ENCODE measurements around the gene IDUA.

Gene IDUA

GRCh38 chr4:1002631-1003251, 15.9 kb downstream of the IDUA start:
- DNase-seq, result no peak

DNA sequence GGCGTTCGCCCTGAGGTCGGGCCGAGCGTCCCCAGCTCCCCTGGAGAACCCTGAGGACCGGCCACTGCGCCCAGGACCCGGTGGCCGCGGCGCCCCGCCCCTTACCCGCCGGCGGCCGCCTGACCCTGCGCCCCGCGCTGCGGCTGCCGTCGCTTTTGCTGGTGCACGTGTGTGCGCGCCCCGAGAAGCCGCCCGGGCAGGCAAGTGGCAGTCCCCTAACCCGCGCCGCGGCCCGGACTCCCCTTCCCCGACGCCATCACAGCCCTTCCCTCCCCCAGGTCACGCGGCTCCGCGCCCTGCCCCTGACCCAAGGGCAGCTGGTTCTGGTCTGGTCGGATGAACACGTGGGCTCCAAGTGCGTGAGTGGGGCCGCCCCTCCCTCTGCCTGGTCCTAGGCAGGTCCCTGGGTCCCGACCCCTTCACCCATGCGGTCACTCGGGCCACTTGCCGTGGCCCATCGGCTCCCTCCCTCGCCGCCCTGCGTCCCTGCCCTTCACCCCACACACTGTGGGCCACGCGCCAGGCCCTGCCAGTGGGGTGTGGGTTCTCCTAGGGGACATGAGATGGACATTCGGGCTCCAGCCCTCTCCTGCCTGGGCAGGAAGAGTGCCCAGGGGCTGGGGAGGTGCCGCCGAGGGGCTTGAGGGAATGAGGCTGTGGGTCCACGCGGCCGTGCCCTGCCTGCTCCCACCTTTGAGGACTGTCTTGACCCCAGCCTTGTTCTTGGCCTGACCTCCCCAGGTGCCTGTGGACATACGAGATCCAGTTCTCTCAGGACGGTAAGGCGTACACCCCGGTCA, 16.6 kb downstream of the IDUA start:
- DNase-seq, result no peak

DNA sequence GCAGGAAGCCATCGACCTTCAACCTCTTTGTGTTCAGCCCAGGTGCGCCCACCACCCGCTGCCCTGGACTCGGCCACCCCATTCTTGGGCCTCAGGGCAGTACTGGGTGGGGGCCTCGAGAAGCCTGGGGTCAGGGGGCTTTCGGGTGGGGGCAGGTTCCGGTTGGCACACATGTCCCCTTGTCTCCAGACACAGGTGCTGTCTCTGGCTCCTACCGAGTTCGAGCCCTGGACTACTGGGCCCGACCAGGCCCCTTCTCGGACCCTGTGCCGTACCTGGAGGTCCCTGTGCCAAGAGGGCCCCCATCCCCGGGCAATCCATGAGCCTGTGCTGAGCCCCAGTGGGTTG, 17.2 kb downstream of the IDUA start:
- DNase-seq, result no peak

GRCh38 chr4:1004557-1005485, 18.0 kb downstream of the IDUA start:
- DNase-seq, result peak; percentile 1

GRCh38 chr4:1006856-1007255, 20.0 kb downstream of the IDUA start:
- DNase-seq, result no peak

DNA sequence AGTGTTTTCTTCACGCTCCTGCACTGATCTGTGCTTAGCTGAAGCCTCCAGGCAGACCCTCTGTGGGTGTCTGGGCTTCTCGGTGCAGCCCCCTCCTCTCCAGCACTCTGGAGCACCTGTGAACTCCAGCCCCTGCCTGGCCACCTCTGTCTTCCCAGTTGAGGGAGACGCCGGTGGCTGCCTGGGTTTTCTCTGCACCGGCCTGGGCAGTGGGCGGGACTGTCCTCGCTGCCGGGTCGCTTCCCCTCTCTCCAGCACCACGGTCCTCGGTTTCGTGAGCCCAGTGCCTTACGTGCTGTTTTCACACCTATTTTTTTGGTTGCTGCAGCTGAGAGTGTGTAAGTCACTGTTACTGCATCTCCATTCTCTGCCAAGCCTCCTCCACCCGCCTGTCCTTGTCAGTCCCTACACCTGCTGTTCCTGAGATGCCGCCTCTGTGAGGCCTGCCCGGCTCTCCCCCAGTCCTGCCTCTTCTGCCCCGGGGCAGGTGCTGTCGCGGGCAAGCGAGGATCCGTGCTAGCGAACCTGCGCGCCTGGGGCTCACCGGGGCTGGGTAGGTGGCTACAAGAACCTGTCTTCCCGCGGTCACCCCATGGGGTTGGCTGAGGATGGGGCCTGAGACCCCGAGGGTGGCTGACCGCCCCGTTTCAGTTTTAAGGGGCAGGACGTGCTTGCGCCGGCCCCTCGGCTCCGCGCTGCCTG, 22.1 kb downstream of the IDUA start:
- peak; percentile 18 for DNase-seq

GRCh38 chr4:1009542-1010394, 22.9 kb downstream of the IDUA start:
- peak; percentile 74 for DNase-seq

- DNase-seq, result peak; percentile 89
Observed at GRCh38 chr4:1010395-1011021, 23.7 kb downstream of the IDUA start.

DNA sequence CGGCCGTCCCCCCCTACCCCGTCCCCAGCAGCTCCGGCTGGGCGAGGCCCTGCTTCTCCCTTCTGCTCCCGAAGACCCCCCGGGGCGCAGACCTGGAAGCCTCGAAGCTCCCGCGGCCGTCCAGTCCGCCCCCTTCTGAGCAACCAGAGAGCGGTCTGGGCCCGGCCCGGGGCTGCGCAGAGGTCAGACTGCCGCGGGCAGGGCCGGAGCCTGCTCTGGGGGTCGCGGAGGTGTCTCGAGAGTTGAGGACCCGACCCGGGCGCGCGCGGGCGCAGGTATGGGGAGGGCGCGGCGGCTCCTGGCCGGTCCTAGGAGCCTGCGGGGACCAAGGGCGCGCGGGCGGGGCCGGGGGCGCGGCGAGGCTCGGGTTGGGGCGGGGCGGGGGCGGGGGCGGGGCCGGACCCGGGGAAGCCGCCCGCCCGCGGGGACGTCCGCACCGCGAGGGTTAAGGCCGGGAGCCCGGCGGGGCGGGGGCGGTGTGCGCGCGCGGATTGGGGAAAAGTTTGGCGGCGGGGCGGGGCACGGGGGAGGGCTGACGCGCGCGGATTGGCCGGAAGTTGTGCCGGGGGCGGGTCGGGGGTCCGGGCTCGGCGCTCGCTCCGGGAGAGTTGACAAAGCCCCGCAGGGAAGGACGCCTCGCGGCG, 24.3 kb downstream of the IDUA start, which contains the start of gene FGFRL1:
TSS of gene FGFRL1 (plus strand) at position 605 of the 644 bp plus-strand sequence. CDS start 860 bp downstream, outside the sequence.
- DNase-seq, result peak; percentile 96

- DNase-seq, result no peak
Observed at GRCh38 chr4:1011666-1012033, 24.8 kb downstream of the IDUA start.

DNA sequence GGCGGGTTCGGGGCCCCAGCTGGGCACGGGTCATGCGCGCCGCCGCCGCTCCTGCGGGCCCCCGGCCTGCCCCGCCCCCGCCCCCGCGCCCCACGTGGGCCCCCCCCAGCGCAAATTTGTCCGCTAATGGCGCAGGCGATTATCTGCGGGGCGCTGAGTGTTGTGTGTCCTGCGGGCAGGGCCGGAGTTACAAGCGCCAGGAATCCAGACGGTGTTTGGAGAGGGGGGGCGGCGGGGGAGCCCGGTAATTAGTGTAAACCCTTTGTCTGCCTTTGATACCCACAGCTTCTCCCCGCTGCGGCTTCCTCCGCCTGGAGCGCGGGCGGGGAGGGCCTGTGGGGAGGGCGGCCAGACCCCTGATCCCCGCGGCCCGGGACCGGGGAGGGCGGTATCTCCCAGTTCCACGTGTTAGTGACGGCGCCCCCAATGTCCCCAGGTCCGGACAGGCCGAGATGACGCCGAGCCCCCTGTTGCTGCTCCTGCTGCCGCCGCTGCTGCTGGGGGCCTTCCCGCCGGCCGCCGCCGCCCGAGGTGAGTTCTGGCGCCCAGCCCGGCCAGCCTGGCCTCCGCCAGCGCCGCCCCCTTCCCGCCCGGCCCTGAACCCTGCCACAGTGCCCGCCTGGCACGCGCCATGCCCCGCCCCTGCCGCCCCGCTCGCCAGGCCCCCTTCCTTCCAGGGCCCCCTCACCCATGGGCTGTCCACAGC, 25.3 kb downstream of the IDUA start:
- DNase-seq, result peak; percentile 68

DNA sequence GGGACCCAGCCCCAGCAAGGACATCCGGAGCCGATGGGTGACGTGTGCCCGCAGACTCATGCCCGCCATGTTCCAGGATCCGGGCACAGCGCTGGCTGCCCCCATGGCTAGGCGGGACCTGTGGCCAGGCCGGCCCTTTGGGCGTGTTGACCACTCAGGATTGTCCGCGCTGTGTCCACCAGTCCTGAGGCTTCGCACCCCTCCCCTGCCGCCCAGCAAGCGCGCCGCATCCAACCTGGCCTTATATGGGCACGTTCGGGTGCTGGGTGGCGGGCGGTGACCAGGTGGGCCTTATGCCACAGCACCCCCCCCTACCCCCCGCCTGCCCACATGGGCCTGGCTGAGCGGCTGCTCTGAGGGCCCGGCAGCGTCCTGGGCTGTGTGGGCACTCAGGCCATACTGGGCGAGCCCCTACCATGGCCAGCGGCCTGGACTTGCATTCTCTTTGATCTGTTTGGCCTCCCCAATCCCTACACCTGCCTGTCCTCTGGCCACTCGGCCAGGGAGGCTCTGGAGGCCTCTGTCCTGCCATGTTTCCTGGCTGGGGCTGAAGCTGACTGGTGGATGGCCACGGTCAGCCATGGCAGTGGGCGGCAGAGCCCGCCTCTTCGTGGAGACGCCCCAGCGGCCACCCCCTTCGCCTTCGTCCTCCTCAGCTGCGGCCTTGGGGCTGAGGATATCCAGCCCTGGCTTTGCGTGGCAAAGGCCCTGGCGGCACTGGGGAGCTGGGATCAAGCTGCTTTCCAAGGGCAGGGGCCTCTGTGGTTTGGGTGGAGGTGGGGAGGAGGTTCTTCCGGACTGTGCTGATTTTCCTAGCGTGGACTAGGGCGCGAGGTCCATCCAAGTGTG, 26.6 kb downstream of the IDUA start:
- no peak for DNase-seq

- DNase-seq, result no peak
Observed at GRCh38 chr4:1014291-1015167, 27.7 kb downstream of the IDUA start.

- DNase-seq, result no peak
Observed at GRCh38 chr4:1015179-1015578, 28.3 kb downstream of the IDUA start.

- DNase-seq, result no peak
Observed at GRCh38 chr4:1015746-1016145, 28.9 kb downstream of the IDUA start.

- no peak for DNase-seq
Observed at GRCh38 chr4:1017211-1017610, 30.4 kb downstream of the IDUA start.

- no peak for DNase-seq
Observed at GRCh38 chr4:1017706-1018105, 30.9 kb downstream of the IDUA start.

All from hematopoietic multipotent progenitor cell treated with erythropoietin and hydrocortisone succinate and interleukin-3 and kit ligand, for 4 days (in vitro differentiated cells).